ENCODE data around the gene PRPF40A.

Gene PRPF40A

DNA sequence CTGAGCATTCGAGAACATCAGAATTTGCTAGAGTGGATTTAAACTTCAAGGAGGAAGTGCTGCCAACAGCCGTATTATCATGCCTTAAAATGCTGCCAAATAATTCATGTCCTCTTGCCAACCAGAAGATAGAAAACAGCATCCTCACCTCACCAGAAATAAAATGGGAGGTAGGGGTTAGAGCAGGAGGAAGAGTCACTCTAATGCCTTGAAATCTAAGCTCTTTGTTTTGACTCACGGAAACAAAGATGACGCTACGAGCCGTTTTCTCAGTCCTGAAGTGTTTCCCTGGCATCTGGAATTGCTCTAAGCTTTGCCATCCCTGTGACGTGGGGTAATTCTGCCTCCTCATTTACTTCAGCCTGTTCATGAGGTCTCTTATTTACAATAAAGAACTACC, 97.1 kb downstream of the PRPF40A start:
- no peak for DNase-seq (ENCODE audit: low read depth)

DNA sequence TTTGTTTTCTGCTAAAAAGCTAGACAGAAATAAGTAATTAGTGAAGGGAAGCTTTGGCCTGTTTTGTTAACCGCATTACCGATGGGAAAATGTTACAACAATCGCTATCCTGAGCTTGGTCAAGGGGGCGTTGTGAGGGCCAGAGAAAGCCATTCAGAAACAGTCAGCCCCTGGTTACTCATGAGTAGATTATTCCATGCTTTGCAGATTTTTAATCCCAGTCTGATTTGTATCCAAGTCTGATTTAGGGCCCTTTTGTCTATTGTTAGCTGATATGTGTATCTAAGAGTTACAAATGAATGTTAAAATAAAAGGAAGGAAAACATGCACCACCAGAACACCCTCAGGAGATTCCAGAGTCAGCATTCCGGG, 99.1 kb downstream of the PRPF40A start:
- no peak for DNase-seq (ENCODE audit: low read depth)

DNA sequence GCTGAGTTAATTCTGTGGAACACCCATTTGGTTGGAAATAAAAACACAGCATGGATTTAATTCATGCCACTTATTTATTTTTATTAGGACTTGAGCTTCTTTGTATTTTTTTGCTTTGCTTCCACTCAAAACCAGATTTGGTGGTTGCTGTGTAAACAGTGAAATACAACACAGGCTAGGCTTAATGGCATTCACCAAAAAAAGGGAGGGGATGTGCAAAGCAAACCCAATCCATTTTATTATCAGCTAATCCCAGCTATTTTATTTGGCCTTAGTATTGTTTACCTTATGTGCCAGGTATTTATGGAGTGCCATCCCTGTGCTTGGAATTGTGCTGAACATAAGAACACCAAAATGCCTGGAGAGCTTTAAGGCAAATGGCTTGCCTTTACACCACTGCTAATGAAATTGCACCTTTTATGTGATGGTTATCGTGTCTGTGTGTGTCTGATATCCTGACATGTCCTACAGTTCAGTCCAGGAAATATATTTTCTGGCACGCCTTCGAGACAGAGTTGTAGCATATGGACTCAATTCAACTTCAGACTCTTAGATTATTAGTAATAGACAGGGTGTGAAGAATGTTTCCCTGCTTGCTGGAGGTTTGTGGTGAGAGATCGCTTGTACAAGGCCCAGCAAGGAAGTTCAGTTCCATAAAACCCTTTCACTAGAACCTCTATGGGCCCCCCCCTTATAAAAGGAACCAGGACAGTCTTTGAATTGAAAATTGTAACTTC, 99.6 kb downstream of the PRPF40A start:
- DNase-seq (ENCODE audit: low read depth): no peak

DNA sequence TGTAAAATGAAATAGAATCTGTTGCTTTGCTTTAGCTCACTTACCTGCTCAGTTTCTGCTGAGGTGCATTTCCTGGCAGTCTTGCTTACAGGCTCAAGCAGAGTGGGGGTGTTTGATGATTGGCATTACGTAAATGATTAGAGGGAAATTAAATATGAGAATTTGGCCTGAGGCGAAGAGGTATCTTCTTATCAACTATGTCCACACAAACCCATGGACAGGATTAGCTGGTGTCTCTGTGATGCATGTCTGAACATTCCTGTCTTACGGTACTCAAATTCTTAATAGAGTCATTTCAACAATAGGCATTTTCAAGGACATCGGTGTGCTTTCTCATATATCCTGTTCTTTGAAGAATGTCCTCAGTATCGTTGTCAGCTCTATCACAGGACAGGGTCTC, 102.1 kb downstream of the PRPF40A start:
- DNase-seq (ENCODE audit: low read depth): no peak

DNA sequence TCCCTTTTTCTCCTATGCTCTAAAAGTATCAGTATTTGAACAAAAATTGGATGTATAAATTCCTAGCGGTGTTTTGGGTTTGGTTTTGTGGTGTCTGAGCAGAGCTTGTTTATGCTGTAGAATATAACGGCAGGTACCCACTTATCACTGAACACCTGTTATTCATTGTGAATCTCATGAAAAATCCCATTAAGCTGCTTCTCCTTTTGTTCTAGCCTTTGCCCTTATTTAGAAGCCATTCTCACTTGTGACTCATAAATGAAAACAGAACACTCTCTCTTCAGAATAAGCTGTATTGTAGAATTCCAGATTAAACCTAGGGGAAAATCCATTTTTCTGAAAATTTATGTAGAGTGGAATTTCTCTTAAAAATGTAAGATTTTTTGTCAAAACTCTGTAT, 104.0 kb downstream of the PRPF40A start:
- DNase-seq (ENCODE audit: low read depth): no peak

DNA sequence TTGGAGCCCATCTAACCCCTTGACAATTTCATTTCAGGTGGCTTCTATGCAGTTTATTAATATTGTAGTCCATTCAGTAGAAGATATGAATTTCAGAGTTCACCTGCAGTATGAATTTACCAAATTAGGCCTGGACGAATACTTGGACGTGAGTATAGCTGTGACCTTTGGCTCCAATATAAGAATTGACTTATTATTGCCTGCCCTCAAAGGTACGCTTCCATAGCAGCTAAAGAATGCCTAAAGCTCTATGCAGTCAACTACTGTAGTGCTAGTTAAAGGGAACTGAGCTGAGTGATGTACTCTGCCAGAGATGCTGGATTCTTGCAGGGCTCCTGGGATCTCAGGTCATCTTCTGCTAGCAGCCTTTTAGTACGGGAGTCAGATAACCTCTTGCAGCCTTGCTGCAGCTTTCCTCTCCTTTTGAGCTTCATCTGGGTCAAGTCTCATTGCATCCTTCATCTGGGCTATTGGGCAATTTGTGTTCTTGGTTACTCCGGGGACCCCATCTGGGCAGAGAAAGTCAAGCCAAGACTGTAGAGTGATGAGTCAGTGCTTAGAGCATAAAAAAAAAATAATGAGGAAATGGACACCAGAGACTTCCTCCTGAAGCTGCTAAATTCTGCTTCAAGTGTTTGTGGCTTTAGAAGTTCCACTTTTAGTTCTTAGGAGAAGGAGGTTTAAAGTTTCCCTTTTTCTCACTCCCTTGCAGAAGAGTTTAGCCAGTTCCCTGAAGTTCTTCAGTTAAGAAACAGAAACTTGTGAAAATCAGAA, 105.6 kb downstream of the PRPF40A start:
- no peak for DNase-seq (ENCODE audit: low read depth)

DNA sequence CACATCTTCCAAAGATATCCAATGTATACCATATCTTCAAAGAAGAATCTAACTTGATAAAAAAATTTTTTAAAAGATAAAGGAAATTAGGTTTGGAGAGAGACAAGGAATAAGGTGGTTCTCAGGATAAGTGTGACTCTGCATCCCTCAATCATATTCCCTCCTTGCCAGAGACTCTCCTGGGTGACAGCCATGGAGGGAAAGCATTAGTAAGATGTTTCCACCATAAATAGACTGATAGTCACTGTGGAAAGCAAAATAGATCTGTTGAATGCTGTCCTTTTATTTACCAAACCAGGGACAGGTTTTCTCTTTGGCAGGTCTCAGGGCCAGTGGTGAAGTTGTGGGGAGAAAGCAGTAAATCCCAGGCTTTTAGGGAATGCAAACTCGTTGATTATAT, 107.6 kb downstream of the PRPF40A start:
- DNase-seq (ENCODE audit: low read depth): no peak

DNA sequence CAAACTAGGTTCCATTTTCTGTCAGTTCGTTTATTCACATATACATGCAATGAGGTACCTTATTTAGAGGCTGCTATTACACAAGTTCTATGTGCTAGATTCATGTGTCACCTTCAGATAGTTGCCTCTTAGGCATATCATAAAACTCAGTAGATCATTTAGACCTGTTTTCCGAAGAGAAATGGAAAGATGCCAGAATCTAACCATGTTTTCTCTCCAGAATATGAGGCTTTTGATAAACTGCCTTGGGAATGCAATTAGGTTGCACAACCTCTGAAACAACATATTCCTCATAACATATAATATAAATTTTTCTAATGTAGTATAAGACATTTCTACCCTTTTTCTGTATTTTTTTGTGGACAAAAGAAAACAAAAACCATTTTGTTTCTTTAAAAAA, 108.1 kb downstream of the PRPF40A start:
- DNase-seq (ENCODE audit: low read depth): no peak

DNA sequence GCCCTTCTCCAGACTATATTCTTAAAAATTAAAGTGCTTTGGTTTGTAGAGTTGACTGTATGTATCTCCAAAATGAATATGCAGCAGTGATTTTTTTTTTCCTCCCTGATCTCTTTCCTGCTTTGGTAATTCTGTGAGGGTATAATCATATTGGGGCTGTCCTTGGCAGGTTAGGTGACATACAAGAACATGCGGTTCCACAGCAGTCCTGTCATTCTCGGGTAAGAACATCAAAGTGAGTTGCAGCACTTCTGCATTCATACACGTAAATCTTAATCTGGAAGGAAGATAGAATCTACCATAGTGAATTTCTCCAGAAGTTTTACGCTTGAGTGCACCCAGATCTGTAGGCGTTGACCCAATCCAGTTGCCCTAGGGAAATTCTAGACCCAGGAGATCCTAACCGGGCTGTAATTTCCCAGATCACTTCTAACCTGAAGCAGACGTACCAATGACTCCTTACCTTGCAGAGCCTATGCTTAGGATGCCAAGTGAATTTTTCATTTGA, 109.4 kb downstream of the PRPF40A start:
- no peak for DNase-seq (ENCODE audit: low read depth)

DNA sequence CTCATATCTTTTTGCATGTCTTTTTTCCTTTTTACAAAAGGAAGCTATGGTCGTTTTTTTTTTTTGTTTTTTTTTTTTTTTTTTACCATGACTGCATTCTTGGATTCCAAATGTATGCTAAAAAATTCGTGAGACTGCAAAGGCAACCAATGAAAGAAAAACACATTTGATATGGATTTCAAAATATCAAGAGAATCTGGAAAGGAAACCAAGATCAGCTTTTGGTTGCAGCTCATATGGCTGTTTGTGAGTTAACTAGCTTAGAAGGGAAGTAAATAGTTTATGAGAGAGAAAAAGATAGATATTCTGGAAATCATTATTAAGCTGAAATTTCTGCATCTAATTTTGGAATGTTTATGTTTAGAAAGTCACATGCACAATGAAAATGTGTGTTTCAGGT, 110.3 kb downstream of the PRPF40A start:
- no peak for DNase-seq (ENCODE audit: low read depth)

DNA sequence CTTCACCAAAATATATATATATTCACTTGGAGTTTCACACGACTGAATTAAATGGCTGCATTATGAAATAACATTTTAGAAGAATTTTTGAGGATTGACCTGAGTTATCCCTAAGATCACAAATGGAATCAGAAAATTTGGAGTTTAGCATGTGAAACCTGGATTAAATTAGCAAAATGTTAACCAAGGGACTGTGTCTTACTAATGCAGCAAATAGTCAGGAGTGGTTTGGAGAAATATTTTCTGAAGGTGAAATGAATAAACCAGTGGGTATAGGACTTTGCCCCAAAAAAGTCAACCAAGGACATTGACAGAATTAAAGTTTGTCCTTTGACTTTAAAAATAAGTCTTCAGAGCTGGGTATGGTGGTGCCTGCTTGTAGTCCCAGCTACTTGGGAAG, 111.2 kb downstream of the PRPF40A start:
- no peak for DNase-seq (ENCODE audit: low read depth)

DNA sequence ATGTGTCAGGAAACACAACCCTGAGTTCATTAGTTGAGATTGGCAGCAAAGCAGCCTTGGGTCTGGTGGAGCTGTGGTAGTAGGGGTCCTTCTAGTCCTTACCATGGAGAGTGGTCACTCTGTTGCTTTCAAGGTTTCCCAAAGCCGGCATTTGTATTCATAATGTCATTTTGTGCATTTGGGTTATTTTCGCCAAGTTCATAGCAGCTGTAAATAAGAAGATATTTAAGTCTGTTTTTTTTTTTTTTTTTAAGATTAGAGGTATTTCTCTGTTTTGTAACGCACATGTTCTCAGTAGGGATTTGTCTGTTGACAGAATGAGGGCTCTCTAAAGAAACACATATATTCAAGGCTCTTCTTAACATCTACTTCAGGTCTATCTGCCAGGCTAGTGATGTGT, 114.1 kb downstream of the PRPF40A start:
- DNase-seq (ENCODE audit: low read depth): no peak

DNA sequence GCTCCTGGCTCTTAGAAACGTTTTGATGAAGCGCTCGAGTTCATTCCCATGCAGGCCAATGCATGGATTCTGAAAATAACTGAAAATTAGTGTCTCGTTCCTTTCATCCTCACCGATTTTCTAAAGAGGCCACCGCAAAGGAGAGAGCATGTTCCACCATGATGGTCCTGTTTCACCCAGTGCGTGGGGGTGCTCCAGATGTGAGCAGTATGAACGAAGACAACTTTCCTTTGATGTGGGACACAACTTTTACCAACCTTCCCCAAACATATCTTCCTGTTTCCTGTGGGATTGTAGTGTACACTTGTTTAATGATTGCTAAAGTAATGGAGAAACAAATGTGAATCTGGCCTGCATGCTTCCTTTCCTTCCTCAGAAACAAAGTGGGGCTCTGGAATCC, 114.5 kb downstream of the PRPF40A start:
- DNase-seq (ENCODE audit: low read depth): no peak
